Stimulated activated CD4-positive, alpha-beta T cell treated with anti-CD3 and anti-CD28 coated beads, Interleukin-1b, Interleukin-23, amount 100 ng/mL, for 4 hours (primary cell): Measurements from ENCODE around the gene LGI2.
A peak's percentile ranks its signal among the peaks of the same experiment; 100 is the strongest.

ENCODE experiments used
- DNase-seq, 2 donors: peaks; one replicate each; pipeline ENCODE4 v3.0.0-alpha.2; 2020; ENCODE audit warnings: low read depth in 2 of 2

The LGI2 gene

DNA sequence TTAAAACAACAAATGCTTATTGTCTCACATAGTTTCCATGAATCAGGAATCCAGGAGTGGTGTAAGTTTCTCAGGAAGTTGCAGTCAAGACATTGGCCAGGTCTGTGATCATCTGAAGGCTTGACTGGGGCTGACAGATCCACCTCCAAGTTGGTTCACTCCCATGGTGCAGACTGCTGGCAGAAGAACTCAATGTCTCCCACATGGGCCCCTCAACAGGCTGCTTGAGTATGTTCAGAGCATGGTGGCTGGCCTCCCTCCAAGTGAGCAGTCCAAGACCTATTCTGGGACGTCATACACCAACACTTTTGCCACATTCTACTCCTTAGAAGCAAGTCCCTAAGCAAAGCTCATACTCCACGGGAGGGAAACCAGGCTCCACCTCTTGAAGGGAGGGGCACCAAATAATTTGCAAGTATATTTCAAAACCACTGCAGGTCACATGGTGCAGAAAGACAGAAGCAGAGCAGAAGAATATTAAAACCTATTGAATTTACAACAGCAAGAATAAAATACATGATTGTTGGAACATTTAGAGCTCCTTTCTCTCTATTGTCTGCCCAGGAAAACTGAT, 35.3 kb downstream of the LGI2 start:
- DNase-seq: no peak

DNA sequence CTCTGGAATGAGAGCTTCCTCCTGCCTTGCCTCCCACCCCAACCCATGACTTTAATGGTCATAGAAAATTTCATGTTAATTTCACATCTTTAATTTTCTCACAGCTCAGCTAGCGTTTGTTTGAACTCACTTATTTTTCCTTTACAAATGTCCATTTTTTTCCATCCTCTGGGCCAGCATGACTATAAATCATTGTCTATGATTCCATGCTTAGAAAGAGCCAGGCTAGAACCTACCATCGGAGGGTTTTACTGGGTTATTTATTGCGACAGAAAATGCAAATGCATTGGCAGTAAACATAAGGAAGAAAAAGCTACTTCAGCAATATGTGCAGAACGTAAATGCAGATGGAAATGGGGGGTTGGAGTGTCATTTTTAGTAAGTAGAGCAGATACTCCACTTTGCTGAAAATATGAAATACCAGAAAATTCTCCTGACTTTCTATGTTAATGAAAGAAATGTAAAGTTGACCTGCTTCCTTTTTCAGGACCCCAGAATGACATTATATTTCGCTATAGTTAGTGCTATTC, 37.1 kb downstream of the LGI2 start:
- no peak for DNase-seq

DNA sequence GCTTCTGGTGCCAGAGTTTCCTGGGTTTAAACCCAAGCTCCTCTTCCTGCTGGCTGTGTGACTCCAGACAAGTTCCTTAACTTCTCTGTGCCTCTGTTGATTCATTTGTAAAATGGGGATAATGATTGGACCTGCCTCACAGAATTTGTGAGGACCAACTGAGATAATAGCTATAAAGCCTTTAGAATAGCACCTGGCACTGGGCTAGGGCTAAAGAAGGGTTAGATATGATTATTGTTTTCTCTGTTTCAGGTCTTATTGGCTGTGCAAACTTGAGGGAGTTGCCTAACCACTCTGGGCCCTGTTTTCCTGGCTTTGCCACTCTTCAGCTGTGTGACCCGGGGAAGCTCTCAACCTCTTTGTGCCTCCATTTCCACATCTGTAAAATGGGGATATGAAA, 37.8 kb downstream of the LGI2 start:
- DNase-seq: no peak

DNA sequence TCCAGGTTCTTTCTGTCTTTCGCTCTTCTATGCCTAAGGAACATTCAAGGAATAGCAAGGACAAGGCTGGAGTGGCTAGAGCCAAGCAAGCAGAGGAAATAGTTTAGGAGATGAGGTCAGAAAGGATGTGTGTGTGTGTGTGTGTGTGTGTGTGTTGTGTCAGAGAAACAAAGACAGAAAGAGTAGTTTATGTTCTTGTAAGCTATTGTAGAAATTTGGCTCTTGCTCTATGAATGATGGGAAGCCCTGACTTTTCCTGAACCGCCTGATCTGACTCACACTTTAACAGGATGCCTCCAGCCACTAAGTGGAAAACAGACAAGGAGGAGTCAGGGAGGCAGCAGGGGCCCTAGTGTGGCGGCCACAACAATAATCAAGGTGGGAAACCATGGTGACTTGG, 39.7 kb downstream of the LGI2 start:
- no peak for DNase-seq

DNA sequence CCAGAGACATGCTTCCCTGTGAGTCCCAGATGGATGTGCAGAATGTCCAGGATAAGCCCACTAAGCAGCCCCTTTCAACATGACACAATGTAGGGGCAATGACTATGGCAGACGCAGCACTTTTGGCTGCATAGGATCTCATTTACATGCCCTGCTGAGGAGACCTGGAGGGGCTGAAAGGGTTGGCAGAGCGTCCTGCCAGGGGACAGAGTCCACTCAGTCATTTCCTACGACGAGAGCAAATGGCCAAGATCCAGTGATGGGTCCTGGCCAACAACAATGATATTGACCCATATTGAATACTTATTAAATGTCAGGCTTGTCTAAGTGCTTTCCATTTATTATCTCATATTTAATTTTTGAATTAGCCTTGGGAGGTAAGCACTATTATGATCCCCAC, 41.4 kb downstream of the LGI2 start:
- no peak for DNase-seq

DNA sequence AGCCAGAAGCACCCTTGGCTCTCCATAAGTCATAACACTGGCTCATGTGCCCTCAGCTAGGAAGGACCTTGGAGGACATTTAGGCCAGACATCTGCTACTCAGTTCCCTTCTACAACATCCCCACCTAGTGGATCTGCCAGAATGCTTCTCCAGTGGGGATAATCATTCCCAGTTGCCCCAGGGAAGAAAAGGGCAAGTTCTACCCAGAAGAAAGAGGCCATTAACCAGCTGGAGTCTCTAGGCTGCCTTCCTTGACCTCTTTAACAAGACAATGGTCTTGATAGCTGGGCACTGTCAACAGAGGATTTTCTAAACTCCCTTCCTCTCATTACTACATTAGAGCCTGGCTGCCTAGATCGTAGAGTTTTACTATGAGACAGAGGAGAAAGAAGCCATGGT, 42.0 kb downstream of the LGI2 start:
- DNase-seq: no peak

DNA sequence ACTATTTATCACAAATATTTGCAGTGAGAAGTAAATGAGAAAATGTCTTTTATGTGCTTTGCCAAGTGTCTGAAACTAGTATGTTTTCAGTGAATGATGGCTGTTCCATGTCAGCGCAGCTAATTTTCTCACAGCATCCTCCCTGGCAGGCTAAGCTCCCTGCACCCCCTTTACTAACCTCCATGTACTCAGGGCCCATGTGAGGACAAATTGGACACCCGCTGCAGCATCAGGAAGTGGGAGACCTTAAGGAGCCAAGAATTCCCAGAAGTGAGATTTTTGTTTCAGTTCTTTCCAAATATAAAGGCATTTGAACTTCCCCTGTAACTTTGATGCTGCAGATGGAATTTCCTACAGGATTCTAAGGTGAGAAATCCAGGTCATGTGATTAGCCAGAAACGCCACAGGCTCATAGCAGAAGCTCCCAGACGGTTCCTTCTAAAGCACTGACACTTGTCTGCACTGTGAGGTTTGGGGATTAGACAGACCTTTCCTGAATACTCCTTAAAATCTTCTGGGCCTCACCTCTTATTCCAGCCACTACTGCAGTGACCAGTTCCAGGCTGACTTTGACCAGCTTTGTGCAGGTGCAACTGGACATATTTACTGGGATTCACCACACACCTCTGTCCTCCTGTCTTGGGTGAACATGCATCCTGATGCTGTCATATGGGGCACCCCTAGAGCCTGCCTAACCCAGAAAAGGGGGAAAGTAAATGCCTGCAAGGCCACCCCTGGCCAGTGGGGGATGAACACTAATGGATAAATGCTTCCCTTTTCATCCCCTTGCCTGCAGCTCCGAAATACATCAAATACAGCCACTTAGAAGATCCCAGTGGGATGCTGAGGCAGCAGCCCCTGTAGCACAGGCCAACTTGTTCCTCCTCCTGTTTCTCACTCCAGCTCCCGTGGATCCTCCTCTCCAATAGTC, 45.9 kb downstream of the LGI2 start:
- no peak for DNase-seq

DNA sequence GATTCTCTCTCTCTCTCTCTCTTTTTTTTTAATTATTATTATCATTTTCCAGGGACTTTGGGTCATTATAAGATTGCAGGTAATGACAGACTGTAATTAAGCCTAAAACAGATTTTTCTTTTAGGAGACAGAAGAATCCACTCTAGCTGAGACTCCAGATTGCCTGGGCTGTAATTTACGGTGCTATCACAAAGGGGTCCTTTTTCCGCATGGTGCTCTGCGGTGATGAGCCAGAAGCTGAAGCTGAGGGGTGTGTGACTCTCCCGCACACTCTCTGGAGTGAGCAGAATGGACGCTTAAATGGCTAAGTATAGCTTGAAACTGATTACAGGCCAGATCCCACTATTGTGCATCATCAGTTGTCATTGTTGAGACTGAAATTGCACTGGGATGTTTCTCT, 50.0 kb downstream of the LGI2 start:
- no peak for DNase-seq

DNA sequence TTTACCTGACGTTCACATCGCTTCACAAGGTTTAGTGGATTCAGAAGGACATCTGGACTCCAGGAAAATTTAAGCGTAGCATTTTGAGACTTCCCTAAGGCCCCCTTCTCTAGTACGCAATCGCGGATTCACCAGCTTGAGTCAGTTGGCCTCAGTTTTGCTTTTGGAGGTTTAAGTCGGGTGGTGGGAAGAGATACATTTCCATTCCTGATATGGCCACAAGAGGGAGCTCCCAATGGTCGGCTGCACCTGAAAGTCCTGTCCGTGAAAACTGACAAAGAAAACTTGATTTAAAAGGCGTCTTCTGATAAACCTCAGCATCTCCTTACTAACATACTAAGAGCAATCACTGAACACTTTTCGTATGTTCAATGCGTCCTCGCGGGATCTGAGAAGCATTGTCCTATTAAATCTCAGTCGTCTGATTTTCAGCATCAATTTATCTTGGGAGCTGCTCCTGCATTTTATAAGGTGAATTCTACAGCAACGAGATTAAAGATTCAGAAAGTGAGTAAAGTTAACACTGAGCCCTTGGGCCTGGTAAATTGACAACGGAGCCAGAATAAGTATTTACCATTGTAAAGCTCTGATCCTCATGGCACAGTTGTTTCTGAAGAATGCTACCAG, 50.6 kb downstream of the LGI2 start:
- peak; percentile 3 to 30 for DNase-seq

DNA sequence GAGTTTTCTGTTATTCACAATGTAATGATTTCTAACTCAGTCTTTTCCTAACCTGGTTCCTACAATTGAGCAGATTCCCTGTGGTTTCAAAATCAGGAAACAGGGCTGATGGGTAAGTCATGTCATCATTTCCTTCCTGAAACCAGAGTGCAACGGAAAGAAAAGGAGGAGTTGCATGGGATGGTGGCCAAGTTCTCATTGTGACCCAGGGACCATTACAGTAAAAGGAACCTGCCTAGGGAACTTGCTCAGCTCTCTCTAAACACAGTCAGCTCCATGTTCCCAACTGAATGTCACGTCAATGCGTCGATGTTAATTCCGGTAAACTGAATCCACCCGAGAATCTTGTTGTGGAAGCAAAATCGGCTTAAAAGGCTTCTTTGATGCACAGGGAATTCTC, 51.2 kb downstream of the LGI2 start:
- no peak for DNase-seq

DNA sequence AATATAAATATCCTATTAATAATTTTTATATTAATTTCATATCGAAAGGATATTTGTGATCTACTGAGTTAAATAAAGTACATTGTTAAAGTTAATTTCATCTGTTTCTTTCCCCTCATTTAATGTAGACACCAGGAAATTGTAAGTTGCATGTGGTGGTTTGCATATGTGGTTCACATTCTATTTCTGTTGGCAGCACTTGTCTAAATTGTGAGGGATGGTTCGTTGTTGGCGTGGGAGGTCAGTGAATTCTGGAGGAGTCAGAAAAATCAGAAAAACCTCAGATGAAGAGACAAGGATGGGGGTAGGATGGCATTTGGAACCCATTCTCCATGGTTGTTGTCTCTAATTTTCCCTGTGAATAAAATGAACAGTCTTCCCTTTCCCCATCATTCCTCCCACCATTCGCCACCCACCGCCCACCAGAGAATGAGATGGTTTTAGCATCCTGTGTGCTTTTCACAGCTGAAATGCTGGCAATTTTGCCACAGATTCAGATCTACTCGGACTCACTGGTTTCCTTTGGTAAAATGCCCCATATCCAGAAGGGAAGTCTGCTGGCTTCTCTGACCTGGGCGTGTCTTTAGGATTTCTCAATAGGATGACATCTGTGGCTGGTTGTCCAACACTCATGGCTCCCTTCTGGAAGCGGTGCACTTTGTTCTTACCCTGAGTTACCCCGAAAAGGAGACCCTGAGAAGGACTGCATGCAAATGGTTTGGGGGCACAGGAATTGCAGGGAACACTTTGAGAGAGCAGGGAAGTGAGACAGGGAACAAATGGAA, 52.3 kb downstream of the LGI2 start:
- DNase-seq: no peak

DNA sequence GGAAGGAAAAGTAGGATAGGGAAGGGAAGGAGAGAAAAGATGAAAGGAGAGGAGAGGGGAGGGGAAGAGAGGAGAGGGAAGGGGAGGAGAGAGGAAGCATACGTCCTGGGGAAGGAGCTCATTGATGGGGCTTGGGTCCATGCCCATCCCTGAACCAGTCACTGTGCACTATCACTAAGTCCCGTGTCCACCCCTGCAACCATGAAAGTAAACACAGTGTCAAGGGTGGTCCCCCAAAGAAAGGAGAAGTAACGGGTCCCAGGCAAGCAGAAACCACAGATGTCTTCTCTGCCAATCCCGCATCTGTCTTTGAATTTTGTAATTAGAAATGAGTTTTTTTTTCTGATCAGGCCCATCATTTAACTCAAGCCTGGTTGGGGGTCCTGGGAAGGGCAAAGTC, 55.2 kb downstream of the LGI2 start:
- no peak for DNase-seq

DNA sequence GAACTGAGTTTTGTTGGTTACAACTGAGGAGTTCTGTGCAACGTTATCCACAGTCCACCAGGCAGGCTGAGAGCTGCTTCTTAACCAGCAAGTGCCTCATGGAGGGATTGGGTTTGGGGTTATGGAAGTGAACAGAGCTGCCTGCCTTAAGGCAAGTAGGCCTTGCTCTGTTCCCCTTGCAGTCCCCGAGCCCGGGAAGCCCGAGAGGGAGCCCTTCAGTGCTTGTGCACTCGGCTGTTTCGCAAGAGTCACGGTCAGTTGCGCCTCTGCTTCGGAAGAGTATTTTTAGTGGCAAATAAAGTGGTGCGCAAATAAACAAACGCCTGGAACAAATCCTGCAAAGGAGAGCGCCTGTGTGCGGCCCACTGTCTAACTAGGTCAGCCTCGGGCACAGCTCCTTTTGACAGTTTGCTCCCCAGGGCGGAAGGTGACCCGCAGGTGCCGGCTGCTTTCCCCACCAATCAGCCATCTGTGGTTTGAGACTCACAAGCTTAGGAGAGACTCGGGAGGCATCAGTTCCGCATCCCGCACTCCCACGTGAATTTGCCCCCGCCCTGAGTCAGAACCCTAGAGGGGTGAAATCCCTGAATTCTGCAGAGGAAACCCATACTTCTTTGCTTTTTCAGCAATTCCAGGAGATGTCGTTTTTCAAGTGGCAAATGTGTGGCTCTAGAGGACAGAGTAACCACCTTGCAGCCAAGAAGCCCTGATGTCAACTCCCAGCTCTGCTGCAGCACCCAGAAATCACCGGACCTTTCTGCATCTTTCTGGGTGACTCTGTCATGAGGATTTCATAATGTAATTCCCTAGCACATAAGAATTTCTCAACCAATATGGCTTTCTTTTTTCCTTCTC, 56.8 kb downstream of the LGI2 start:
- DNase-seq: no peak

DNA sequence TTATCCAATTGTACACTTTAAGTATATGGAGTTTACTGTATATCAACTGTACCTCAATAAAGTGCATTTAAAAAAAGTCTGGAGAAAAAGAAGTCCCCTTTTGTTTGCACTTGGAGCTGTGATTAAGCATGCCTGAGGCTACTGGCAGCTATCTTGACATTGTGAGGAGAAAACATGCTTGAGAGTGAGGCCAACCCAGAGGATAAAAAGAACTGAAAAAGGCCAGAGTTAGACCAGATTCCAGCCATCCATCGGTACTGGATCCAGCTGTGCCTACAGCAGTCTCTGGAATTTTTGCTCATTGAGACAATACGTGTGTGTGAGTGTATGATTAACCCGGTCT, 57.4 kb downstream of the LGI2 start:
- DNase-seq: no peak

DNA sequence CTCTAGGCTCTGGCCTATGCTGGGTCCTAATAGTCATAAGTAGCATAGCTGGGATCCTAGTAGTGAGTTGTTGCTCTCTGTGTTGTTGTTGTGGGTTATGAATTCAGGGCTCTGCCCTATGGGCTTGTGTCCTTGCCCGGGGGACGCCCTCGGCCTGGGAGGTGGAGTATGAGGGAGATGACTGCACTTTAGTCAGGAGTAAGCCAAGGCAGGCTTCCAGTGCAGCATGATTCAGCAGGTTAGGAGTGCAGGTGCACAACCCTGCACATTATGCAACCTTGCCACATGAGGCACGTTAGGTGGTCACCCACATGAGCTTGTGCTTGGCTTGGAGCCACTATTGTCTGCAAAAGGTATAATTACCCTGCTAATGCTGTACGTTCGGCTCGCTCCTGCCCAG, 59.6 kb downstream of the LGI2 start:
- no peak for DNase-seq

DNA sequence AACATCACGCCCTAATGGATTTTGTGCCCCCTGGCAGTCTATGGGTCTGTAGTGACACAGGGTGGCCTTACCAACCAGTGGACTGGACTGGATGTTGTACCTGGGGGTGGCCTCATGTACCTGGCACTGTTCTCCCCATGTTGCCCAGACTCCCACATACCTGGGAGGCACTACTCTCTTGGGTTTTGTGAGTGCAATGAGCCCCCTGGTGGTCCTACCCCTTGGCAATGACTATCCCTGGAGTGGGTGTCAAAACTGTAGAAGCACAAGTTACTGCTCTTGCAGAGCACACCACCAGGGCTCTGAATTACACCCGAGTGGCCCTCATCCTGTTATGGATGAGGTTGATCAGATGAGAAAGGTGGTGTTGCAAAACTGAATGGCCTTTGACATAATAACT, 60.1 kb downstream of the LGI2 start:
- no peak for DNase-seq

DNA sequence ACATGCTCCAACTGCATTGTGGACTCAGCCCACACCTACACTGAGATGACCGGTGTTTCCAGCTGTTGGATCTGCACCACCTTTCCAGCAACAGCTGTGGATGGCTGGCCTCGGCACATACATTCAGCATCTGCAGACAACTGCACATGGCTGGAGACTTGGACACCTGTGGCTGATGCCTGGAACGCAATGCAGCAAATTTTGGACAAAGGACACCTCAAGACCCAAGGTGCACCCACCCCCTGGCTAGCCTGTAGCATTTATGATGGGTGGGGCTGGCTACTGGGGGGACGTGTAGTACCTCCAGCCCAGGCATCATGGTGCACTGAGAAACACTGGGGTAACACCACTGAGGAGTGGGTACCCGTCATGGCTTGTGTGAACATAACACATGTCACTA, 60.6 kb downstream of the LGI2 start:
- DNase-seq: no peak

DNA sequence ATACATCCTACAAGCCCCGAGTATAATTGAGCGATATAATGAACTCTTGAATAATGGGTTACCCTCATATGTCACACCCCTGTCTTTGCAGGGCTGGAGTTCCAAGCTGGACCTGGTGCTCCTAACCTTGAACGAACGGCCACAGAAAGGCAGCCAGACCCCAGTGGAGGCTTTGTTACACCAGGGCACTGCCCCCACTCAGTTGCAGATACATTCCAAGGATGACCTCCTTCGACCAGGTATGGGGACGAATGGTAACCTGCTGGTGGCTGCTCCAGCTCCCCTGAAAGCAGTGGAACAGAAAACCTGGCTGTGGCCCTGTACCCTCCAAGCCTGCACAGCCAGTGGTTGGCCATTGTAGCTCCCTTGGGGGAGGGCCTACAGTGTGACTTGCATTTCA, 61.3 kb downstream of the LGI2 start:
- DNase-seq: no peak

DNA sequence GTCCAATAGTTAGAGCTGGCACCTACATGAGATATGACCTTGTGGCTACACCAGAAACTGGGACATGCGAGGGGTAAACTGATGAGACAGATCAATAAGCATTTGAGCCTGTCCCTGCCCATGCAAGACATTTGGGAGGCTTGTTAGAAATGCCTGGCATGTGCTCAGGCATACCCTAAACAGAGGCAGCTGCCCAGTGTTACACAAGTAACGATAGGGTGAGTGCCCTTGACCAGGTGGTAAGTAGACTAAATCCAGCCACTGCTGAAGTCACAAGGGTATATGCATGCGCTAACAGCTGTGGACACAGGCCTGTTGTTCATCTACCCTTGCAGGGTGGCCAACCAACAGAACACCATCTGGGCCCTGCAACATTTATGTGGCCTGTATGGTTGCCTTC, 61.8 kb downstream of the LGI2 start:
- no peak for DNase-seq

DNA sequence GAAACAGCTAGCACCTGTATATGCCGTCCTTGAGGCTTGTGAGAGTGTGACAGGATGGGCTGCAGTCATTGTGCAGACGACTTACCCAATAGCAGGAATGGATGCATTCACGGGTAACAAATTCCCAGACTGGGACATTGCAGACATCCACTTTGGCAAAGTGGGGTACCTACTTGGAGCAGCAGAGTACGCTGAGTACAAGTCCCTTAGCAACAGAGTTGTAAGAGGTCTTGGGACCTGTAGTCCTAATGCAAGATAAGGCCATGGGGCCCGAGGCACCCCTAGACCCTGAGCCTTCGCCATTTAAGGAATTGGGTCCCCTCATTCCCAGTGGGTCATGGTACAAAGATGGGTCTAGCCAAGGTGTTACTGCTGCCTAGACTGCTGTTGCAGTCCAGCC, 62.5 kb downstream of the LGI2 start:
- no peak for DNase-seq

DNA sequence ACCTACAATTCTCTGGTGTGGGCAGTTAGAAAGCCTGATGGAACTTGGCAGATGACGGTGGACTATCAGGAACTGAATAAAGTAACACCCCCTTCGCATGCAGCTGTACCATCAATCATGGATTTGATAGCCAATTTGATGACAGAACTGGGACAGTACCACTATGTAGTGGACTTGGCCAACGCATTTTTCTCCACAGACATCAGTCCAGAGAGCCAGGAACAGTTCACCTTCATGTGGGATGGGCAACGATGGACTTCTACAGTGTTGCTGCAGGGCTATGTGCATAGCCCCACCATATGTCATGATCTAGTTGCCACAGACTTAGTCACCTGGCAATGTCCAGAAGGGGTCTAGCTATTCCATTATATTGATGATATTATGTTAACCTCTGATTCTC, 63.4 kb downstream of the LGI2 start:
- no peak for DNase-seq
